Omental fat pad (tissue), 4 donors: ENCODE measurements around the gene LSM10. TPM values are rescaled to one million over a fixed set of nuclear protein-coding genes. Genes with fewer than 3 reads are reported as not detected.
A peak's percentile ranks its signal among the peaks of the same experiment; 100 is the strongest.

Source experiments
- ATAC-seq: fragments of 150-250 bp; one replicate; pipeline ENCODE4 v1.9.1; 2016; ENCODE audit warnings: mild to moderate bottlenecking, moderate library complexity; ENCODE audit not compliant: low FRiP score
- DNase-seq: peaks from one replicate; pipeline ENCODE4 v3.0.0-alpha.2; 2019; ENCODE audit warnings: low spot score
- total RNA-seq, 4 donors: library from RNA; depleted of rRNA; stranded (reverse); fragments of >200 nt; gene quantifications; one replicate each; pipeline ENCODE4 v1.1.0, GENCODE V29; 2016
- TF ChIP-seq, protein P1 (sequence below), 3 donors: fragments of 450-650 bp; IDR thresholded peaks; one replicate each; pipeline ENCODE4 v1.5.1; 2016 to 2017; ENCODE audit warnings: antibody characterized with exemption in 3 of 3, mild to moderate bottlenecking in 3 of 3, moderate library complexity in 2 of 3

LSM10 gene
- total RNA-seq, 4 donors from 2014 or later = 28.7 to 57.8 (median 38.3) TPM

DNA sequence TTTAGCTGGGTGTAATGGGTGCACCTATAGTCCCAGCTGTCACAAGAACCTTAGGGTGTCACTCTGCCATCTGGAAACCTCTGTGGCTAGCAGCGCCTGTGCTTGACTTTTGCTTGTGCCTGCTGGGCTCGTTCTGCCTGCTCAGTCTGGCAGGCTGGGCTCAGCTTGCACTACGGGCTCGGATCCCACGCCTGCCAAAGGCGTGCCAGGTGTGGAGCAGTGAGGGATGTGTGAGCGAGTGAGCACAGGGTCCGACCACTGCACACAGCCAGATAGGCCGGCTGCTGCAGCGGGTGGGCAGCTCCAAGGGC is 2.8 kb upstream of the LSM10 start:
- DNase-seq (no peak), ATAC-seq (no peak)
- TF ChIP-seq, protein P1, sequence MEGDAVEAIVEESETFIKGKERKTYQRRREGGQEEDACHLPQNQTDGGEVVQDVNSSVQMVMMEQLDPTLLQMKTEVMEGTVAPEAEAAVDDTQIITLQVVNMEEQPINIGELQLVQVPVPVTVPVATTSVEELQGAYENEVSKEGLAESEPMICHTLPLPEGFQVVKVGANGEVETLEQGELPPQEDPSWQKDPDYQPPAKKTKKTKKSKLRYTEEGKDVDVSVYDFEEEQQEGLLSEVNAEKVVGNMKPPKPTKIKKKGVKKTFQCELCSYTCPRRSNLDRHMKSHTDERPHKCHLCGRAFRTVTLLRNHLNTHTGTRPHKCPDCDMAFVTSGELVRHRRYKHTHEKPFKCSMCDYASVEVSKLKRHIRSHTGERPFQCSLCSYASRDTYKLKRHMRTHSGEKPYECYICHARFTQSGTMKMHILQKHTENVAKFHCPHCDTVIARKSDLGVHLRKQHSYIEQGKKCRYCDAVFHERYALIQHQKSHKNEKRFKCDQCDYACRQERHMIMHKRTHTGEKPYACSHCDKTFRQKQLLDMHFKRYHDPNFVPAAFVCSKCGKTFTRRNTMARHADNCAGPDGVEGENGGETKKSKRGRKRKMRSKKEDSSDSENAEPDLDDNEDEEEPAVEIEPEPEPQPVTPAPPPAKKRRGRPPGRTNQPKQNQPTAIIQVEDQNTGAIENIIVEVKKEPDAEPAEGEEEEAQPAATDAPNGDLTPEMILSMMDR (IDR thresholded peaks at IDR 0.05) = no peak

DNA sequence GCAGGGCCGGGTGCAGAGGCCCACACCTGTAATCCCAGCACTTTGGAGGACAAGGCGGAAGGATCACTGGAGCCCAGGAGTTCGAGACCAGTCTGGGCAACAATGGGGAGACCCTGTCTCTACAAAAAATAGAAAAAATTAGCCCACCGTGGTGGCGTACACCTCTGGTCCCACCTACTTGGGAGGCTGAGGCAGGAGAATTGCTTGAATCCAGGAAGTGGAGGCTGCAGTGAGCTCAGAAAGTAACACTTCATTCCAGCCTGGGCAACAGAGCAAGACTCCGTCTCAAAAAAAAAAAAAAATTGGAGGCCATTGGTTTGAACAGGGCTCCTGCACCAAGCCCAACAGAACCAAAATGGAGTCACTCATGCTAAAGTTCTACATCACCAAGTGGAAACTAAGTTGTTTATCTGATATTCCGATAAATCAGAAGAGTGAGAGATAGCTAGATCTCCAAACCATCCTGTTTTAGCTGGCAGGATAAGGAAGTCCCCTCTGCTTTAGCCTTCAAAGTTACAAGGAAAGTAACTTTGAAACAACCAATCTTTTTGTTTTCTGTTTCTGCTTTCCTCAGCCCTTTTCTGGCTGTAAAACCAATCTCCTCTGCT is 766 bp upstream of the LSM10 start:
- TF ChIP-seq, protein P1 (IDR thresholded peaks at IDR 0.05) = no peak
- DNase-seq (no peak), ATAC-seq (no peak)

GRCh38 chr1:36397083-36397377 is 678 bp downstream of the LSM10 start:
- DNase-seq = no peak
- peak; percentile 41 for ATAC-seq
- TF ChIP-seq, protein P1 (IDR thresholded peaks at IDR 0.05) = no peak

GRCh38 chr1:36396359-36396758 is 1.3 kb downstream of the LSM10 start:
- no peak for DNase-seq
- no peak for ATAC-seq
- TF ChIP-seq, protein P1 (IDR thresholded peaks at IDR 0.05) = no peak

DNA sequence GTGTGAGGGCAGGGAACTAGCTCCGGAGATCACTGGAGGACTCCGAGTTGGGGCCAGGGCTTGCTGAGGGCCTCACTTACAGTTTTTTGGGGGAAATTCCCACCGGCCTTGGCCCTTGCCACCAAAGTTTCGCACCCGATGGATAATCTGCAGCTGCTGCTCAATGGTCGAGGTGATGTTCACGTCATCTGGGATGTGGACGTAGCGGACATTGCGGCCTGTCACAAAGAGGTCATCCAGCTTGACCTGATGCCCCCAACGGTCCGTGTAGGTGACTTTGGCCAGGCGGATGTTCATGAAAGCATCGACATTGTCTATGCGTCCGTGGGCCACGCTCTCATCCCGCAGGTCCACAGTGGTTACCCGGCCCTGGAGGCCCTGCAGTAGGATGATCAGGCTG is 4.0 kb downstream of the LSM10 start:
- no peak for DNase-seq
- no peak for ATAC-seq
- TF ChIP-seq, protein P1 (IDR thresholded peaks at IDR 0.05) = no peak

- DNase-seq = no peak
- ATAC-seq = no peak
- TF ChIP-seq, protein P1 (IDR thresholded peaks at IDR 0.05) = no peak
Measured at GRCh38 chr1:36392836-36393235, 4.9 kb downstream of the LSM10 start.

DNA sequence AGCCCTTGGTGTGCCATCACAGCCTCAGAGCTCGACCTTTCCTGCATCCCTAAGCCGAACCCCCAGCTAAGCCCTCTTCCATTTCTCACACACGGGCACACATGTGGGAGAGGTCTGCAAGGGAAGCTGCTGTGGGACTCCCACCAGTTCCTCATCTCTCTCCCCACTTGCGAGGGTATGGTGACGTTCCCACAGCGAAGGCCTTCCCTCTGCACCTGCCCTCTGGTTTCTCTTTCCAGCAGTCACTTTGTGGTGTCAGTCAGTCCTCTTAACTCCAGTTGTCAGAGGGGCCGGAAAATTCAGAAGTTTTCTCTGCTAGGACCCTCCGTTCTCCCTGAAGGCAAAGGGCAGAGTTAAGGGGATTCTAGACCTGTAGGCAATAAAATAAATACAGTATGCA is 6.4 kb downstream of the LSM10 start:
- TF ChIP-seq, protein P1 (IDR thresholded peaks at IDR 0.05) = no peak
- DNase-seq = no peak
- ATAC-seq = no peak
